ENCODE data around the gene NR1H3.

- TF ChIP-seq CTCF (IDR thresholded peaks at IDR 0.05; ENCODE audit: insufficient read depth, low read length, poor library complexity, severe bottlenecking) (no peak), EZH2phosphoT487 (conservative IDR thresholded peaks at IDR 0.05; ENCODE audit: low read length) (no peak)
Measured at GRCh38 chr11:47271328-47271727, 13.5 kb downstream of the NR1H3 start.

Data from SU-DHL-6 (cell line).